HG03378 (cell line): Measurements from ENCODE around the gene RBL1.
"Not testable (repeated sequence)": the region's sequence is repeated elsewhere in the genome, so short reads cannot be mapped to it uniquely, and the experiment has no call there.

Experiments
- ATAC-seq: cut with Tn5 transposase; IDR thresholded peaks from one replicate; pipeline ENCODE4 v1.9.1; 2021; ENCODE audit warnings: mild to moderate bottlenecking, moderate library complexity; ENCODE audit not compliant: unreplicated experiment

Gene RBL1

GRCh38 chr20:37077009-37077408, 18.8 kb downstream of the RBL1 start:
- no peak for ATAC-seq

- no peak for ATAC-seq
These were observed 19.7 kb downstream of the RBL1 start for GRCh38 chr20:37075932-37076685.

- no peak for ATAC-seq
These were observed 23.3 kb downstream of the RBL1 start for GRCh38 chr20:37072293-37073196.

- ATAC-seq: no peak
These were observed 24.3 kb downstream of the RBL1 start for GRCh38 chr20:37071481-37071911.

GRCh38 chr20:37069563-37069962, 26.2 kb downstream of the RBL1 start:
- not testable (repeated sequence) for ATAC-seq

GRCh38 chr20:37066168-37066567, 29.6 kb downstream of the RBL1 start:
- no peak for ATAC-seq

- ATAC-seq: no peak
These were observed 40.5 kb downstream of the RBL1 start for GRCh38 chr20:37055276-37055675.

GRCh38 chr20:37053230-37053950, 42.4 kb downstream of the RBL1 start:
- ATAC-seq: no peak

GRCh38 chr20:37042986-37043972, 52.5 kb downstream of the RBL1 start:
- ATAC-seq: peak; percentile 60

- ATAC-seq: not testable (repeated sequence)
These were observed 56.4 kb downstream of the RBL1 start for GRCh38 chr20:37039366-37039765.

GRCh38 chr20:37032077-37032476, 63.7 kb downstream of the RBL1 start:
- ATAC-seq: no peak

GRCh38 chr20:37020636-37021035, 75.2 kb downstream of the RBL1 start:
- ATAC-seq: no peak

GRCh38 chr20:37012631-37013030, 83.2 kb downstream of the RBL1 start:
- ATAC-seq: not testable (repeated sequence)

GRCh38 chr20:37011858-37012257, 83.9 kb downstream of the RBL1 start:
- not testable (repeated sequence) for ATAC-seq

- no peak for ATAC-seq
These were observed 84.7 kb downstream of the RBL1 start for GRCh38 chr20:37011147-37011546.

GRCh38 chr20:37007898-37008649, 87.7 kb downstream of the RBL1 start:
- ATAC-seq: no peak

- not testable (repeated sequence) for ATAC-seq
These were observed 90.5 kb downstream of the RBL1 start for GRCh38 chr20:37005062-37005942.

- not testable (repeated sequence) for ATAC-seq
These were observed 94.2 kb downstream of the RBL1 start for GRCh38 chr20:37001634-37002033.
